OCI-LY3 (cell line): ENCODE measurements around the gene GNAQ.
A peak's percentile ranks its signal among the peaks of the same experiment; 100 is the strongest.
"Not testable (repeated sequence)": the region's sequence is repeated elsewhere in the genome, so short reads cannot be mapped to it uniquely, and the experiment has no call there.

Experiments
- H2AFZ ChIP-seq: fragments of 200-600, 300-600 bp; shearing (Covaris generic); 2 replicates; pipeline ENCODE4 v1.6.0; 2014; ENCODE audit warnings: antibody characterized with exemption, low read depth, low read length
- H3K27ac ChIP-seq: fragments of 200-600, 300-600 bp; sonication (generic); 2 replicates; pipeline ENCODE4 v1.5.1; 2014; ENCODE audit warnings: mild to moderate bottlenecking, low read length, moderate library complexity, mixed read lengths
- H3K27me3 ChIP-seq: fragments of 200-600, 300-600 bp; sonication (generic); 2 replicates; pipeline ENCODE4 v1.6.1; 2014; ENCODE audit warnings: low read depth, low read length, mixed read lengths
- H3K36me3 ChIP-seq: fragments of 200-600, 300-600 bp; sonication (generic); replicated peaks from 2 replicates; pipeline ENCODE3; 2014; ENCODE audit warnings: low read depth, low read length, mixed read lengths
- H3K4me1 ChIP-seq: fragments of 300-600, 200-600 bp; sonication (generic); 2 replicates; pipeline ENCODE4 v1.6.1; 2014; ENCODE audit warnings: low read length, mixed read lengths
- H3K4me2 ChIP-seq: fragments of 200-600, 300-600 bp; sonication (generic); 2 replicates; pipeline ENCODE4 v1.6.1; 2014; ENCODE audit warnings: low read length, mixed read lengths
- H3K4me3 ChIP-seq: fragments of 300-600, 200-600 bp; sonication (generic); 2 replicates; pipeline ENCODE4 v1.5.1; 2014; ENCODE audit warnings: antibody characterized with exemption, mild to moderate bottlenecking, low read length, moderate library complexity
- H3K79me2 ChIP-seq: fragments of 300-600, 200-600 bp; shearing (Covaris generic); 2 replicates; pipeline ENCODE4 v1.6.1; 2014; ENCODE audit warnings: mild to moderate bottlenecking, low read length, mixed read lengths
- H3K9ac ChIP-seq: fragments of 300-600, 200-600 bp; shearing (Covaris generic); 2 replicates; pipeline ENCODE4 v1.6.0; 2014; ENCODE audit warnings: mild to moderate bottlenecking, low read length, moderate library complexity
- H3K9me3 ChIP-seq: fragments of 200-600, 300-600 bp; shearing (Covaris generic); 2 replicates; pipeline ENCODE4 v1.6.1; 2014; ENCODE audit warnings: low read length, mixed read lengths; ENCODE audit not compliant: insufficient read depth
- H4K20me1 ChIP-seq: fragments of 200-600, 300-600 bp; sonication (generic); 2 replicates; pipeline ENCODE4 v1.6.1; 2016; ENCODE audit warnings: low read length, mixed read lengths; ENCODE audit not compliant: insufficient read depth
- EZH2phosphoT487 ChIP-seq: fragments of 200-600 bp; shearing (Covaris generic); IDR thresholded peaks from 2 replicates; pipeline ENCODE4 v1.6.1; 2018; ENCODE audit warnings: antibody characterized with exemption, mixed run types, low read depth
- TF ChIP-seq, protein P1 (sequence below): fragments of 200-600, 300-600 bp; sonication (generic); IDR thresholded peaks from 2 replicates; pipeline ENCODE4 v1.5.1; 2014; ENCODE audit warnings: antibody characterized with exemption, low read length, low read depth

GNAQ gene

DNA sequence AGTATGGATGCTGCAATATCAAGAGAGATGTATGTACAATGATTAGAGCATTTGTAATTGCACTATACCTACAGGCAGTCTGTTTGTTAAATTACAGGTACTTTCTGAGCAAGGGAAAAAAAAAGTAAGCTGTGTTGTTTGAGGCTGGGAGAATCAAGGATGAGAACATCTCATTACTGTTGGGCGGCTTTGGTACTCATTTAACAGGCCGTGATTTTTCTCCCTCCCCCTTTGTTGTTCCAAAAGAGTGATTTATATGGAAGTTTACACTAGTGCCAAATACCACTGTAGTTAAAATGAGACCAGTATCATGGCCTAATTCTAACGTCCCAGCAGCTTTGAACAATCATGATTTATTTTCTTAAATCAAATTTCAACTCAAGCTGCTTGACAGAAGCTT, 312.3 kb downstream of the GNAQ start:
- no peak overlapping the region for H3K27ac ChIP-seq
- H3K4me2 ChIP-seq: no peak overlapping the region
- H3K27me3 ChIP-seq: no peaks in the 10 kb centered on the region
- no peak overlapping the region for H2AFZ ChIP-seq
- TF ChIP-seq, protein P1, sequence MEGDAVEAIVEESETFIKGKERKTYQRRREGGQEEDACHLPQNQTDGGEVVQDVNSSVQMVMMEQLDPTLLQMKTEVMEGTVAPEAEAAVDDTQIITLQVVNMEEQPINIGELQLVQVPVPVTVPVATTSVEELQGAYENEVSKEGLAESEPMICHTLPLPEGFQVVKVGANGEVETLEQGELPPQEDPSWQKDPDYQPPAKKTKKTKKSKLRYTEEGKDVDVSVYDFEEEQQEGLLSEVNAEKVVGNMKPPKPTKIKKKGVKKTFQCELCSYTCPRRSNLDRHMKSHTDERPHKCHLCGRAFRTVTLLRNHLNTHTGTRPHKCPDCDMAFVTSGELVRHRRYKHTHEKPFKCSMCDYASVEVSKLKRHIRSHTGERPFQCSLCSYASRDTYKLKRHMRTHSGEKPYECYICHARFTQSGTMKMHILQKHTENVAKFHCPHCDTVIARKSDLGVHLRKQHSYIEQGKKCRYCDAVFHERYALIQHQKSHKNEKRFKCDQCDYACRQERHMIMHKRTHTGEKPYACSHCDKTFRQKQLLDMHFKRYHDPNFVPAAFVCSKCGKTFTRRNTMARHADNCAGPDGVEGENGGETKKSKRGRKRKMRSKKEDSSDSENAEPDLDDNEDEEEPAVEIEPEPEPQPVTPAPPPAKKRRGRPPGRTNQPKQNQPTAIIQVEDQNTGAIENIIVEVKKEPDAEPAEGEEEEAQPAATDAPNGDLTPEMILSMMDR: no peak
- TF ChIP-seq EZH2phosphoT487: no peak
- H3K4me1 ChIP-seq: no peaks in the 10 kb centered on the region
- no peaks in the 10 kb centered on the region for H3K36me3 ChIP-seq
- H3K9ac ChIP-seq: no peak overlapping the region
- no peaks in the 10 kb centered on the region for H3K9me3 ChIP-seq
- no peaks in the 10 kb centered on the region for H3K79me2 ChIP-seq
- H4K20me1 ChIP-seq: no peaks in the 10 kb centered on the region
- H3K4me3 ChIP-seq: no peak overlapping the region

GRCh38 chr9:77718298-77718640, 313.3 kb downstream of the GNAQ start:
- H3K27me3 ChIP-seq, H3K9me3 ChIP-seq, H4K20me1 ChIP-seq, H3K36me3 ChIP-seq, H3K4me2 ChIP-seq, H3K79me2 ChIP-seq, H3K4me1 ChIP-seq, H3K9ac ChIP-seq, H3K4me3 ChIP-seq, H2AFZ ChIP-seq, H3K27ac ChIP-seq: not testable (repeated sequence)

- not testable (repeated sequence) for H3K27ac ChIP-seq, H3K4me1 ChIP-seq, H3K79me2 ChIP-seq, H3K36me3 ChIP-seq, H3K9ac ChIP-seq, H3K4me3 ChIP-seq, H3K9me3 ChIP-seq, H4K20me1 ChIP-seq, H3K4me2 ChIP-seq, H2AFZ ChIP-seq, H3K27me3 ChIP-seq
Measured at GRCh38 chr9:77717608-77718297, 313.9 kb downstream of the GNAQ start.

- Histone ChIP-seq H3K4me1 (peaks cover 29% of the 10 kb centered on the region), H2AFZ (no peak overlapping the region), H3K4me3 (no peak overlapping the region), H3K27me3 (no peaks in the 10 kb centered on the region), H3K4me2 (no peak overlapping the region), H3K79me2 (no peaks in the 10 kb centered on the region), H4K20me1 (no peaks in the 10 kb centered on the region), H3K27ac (no peak overlapping the region), H3K9me3 (no peaks in the 10 kb centered on the region), H3K9ac (no peak overlapping the region), H3K36me3 (no peaks in the 10 kb centered on the region)
- TF ChIP-seq EZH2phosphoT487: no peak
- TF ChIP-seq, protein P1: no peak
Measured at GRCh38 chr9:77714077-77714549, 317.5 kb downstream of the GNAQ start.

DNA sequence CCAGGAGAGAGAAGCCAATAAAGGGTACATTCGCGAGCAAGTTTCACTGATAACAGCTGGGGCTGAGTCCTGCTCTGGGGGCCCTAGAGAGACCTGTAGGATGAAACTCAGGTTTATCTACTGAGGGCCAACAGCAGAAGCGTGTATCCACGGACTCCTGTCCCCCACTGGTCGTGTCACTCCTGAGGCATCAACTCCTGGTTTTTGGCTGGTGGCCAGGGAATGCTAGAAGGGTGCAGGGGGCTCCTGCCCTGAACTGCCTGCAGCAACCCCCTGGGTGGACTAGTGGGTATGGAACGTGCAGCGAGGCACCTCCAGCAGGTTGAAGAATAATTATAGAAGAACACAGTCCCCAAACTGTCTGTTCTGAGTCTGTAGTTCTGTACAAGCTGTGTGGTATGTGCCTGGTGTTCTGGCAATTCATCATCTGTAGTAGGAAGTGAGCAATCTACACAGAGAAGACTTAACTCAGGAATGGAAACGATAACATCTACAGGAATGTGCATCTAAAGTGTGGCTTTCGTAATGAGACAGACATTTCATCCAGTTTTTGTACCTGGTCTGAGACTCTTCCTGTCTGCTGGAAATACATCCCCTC, 319.0 kb downstream of the GNAQ start:
- no peak overlapping the region for H3K4me3 ChIP-seq

More for the DNA sequence above, 319.0 kb downstream of the GNAQ start:
- Histone ChIP-seq H3K9ac (no peak overlapping the region), H2AFZ (peak overlapping the region; percentile 37; the same call in 1 of the 2 replicates), H3K79me2 (no peaks in the 10 kb centered on the region), H3K36me3 (peaks cover 12% of the 10 kb centered on the region), H3K4me2 (no peak overlapping the region), H3K9me3 (peaks cover 4% of the 10 kb centered on the region), H3K27ac (no peak overlapping the region), H3K27me3 (no peaks in the 10 kb centered on the region), H4K20me1 (no peaks in the 10 kb centered on the region), H3K4me1 (peaks cover 41% of the 10 kb centered on the region)
- TF ChIP-seq, protein P1: no peak
- TF ChIP-seq EZH2phosphoT487: no peak
